ENCODE measurements around the gene NUMB.

Gene NUMB

DNA sequence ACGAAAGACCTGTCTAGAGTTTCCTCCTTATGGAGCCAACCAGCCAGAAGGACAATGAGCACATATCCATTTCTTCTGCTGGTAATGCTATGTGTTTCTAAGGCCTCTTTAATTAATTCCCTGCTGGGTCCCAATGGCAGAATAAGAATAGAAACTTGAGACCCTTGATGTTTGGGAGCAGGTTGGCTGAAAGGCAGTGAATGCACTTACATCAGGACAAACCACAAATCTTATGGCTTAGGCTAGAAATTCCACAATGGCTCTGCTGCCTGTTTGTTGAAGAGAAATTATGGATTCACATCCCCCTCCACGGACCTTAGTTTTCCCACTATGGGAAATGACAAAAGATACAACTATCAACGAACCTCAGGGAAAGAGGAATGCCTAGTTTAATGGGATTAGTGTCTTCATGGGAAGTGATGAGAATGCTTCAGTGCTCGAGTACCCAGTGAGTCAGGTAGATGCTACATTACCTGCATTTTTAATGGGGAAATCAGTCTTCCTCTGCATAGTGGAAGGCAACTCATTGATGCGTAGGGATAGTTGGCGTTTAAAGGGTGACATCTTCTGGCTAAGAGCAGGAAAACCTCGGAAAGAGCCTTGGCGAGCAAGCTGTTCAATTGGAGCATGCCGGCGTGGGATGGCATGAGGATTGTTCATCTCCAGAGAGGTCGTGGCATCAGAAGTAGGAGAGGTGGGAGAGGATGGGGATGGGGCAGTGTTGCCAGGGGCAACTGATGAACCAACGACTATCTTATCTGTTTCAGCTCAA lies 174.6 kb downstream of the NUMB start:
- H3K4me3 ChIP-seq (ENCODE audit: low read depth, low read length): no peak overlapping the region
- TF ChIP-seq, protein P1, sequence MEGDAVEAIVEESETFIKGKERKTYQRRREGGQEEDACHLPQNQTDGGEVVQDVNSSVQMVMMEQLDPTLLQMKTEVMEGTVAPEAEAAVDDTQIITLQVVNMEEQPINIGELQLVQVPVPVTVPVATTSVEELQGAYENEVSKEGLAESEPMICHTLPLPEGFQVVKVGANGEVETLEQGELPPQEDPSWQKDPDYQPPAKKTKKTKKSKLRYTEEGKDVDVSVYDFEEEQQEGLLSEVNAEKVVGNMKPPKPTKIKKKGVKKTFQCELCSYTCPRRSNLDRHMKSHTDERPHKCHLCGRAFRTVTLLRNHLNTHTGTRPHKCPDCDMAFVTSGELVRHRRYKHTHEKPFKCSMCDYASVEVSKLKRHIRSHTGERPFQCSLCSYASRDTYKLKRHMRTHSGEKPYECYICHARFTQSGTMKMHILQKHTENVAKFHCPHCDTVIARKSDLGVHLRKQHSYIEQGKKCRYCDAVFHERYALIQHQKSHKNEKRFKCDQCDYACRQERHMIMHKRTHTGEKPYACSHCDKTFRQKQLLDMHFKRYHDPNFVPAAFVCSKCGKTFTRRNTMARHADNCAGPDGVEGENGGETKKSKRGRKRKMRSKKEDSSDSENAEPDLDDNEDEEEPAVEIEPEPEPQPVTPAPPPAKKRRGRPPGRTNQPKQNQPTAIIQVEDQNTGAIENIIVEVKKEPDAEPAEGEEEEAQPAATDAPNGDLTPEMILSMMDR (IDR thresholded peaks at IDR 0.05; ENCODE audit: borderline replicate concordance, insufficient read depth, low read depth, low read length): no peak

DNA sequence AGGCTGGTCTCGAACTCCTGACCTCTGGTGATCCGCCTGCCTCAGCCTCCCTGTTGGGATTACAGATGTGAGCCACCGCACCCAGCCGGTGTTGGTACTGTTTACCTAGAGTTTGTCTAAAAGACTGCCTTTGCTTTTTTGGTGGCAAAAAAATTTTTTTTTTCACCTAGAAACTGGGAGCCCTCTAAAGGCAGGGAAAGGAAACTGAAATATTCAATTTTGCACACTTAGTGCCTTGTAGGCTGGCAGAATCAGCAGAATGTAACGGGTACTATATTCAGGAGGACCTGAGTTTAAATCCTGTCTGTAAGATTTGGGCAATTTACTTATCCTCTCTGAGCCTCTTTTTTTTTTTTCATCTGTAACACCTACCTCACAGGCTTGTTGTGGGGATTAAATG lies 177.4 kb downstream of the NUMB start:
- TF ChIP-seq, protein P1 (IDR thresholded peaks at IDR 0.05; ENCODE audit: borderline replicate concordance, insufficient read depth, low read depth, low read length): no peak

DNA sequence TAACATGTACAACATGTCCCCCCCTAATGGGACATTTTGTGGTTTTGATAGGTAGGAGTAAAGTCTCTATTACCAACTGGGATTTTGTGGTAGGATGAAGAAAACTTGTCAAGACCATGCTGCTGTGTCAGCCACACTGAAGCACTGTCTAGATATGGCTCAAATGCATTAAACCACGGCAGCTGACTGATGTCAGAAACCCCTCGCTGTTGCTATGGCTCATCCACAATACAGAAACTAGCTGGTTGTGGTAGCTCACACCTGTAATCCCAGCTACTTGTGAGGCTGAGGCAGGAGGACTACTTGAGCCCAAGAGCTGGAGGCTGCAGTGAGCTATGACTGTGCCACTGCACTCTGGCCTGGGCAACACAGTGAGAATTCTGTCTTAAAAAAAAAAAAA lies 181.0 kb downstream of the NUMB start:
- H3K4me3 ChIP-seq (ENCODE audit: low read depth, low read length): no peak overlapping the region
- TF ChIP-seq, protein P1 (IDR thresholded peaks at IDR 0.05; ENCODE audit: borderline replicate concordance, insufficient read depth, low read depth, low read length): no peak

More for the DNA sequence above, 177.4 kb downstream of the NUMB start:
- H3K4me3 ChIP-seq (ENCODE audit: low read depth, low read length): no peak overlapping the region

DNA sequence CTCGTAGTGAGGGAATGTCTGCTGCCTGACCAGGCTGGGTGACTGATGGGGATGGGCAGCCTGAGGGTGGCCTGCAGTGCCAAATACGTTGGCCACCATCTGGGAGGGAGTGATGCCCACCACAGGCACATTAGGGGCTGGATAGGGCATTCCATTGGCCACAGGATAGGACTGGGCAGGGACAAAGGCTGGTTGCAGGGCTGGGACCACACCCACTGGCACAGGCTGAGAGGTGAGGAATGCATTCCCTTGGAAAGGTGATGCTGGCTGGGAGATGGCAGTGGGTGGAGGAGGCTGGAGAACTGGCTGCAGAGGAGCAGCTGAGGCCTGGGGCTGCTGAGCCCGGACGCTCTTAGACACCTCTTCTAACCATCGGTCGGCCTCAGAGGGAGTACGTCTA lies 181.5 kb downstream of the NUMB start:
- TF ChIP-seq, protein P1 (IDR thresholded peaks at IDR 0.05; ENCODE audit: borderline replicate concordance, insufficient read depth, low read depth, low read length): no peak
- H3K4me3 ChIP-seq (ENCODE audit: low read depth, low read length): no peak overlapping the region

DNA sequence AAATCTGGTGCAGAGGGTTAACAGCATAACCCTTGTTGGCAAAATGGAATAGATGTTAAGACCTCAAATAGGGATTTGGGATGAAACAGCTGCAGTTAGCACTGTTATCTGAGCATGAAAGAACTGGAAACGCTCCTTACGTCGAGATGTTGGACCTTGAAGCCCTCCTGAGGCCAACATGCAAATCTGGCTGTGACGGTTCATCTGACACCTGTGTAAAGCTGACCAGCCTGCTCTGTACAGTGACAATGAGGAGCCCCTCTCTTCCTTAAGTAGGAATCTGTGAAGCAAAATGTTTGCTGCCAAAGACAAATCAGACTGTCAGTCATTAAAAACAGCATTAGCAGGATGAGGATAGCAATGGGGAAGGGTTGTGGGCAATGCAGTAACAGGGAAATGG lies 184.5 kb downstream of the NUMB start:
- TF ChIP-seq, protein P1 (IDR thresholded peaks at IDR 0.05; ENCODE audit: borderline replicate concordance, insufficient read depth, low read depth, low read length): no peak
- no peak overlapping the region for H3K4me3 ChIP-seq (ENCODE audit: low read depth, low read length)

DNA sequence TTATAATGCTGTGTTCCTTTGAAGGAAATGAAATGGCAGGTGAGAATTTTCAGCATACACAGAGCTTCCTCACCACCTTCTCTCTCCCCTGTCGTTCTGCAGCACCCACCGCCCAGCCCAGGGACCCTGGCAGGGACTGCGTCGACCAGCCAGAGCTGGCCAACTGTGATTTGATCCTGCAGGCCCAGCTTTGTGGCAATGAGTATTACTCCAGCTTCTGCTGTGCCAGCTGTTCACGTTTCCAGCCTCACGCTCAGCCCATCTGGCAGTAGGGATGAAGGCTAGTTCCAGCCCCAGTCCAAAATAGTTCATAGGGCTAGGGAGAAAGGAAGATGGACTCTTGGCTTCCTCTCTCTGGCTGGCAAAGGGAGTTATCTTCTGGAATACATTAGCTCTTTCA lies 186.0 kb downstream of the NUMB start:
- H3K4me3 ChIP-seq (ENCODE audit: low read depth, low read length): no peak overlapping the region
- TF ChIP-seq, protein P1 (IDR thresholded peaks at IDR 0.05; ENCODE audit: borderline replicate concordance, insufficient read depth, low read depth, low read length): no peak
